Stimulated activated CD4-positive, alpha-beta T cell treated with anti-CD3 and anti-CD28 coated beads, Interleukin-1b, Interleukin-23, amount 100 ng/mL, for 24 hours (primary cell): ENCODE data around the gene LAMA3.

Source experiments
- DNase-seq, 4 experiments: peaks; one replicate each; pipeline ENCODE4 v3.0.0-alpha.2; 2020; ENCODE audit warnings: low read depth in 4 of 4, low spot score in 1 of 4

LAMA3 gene

DNA sequence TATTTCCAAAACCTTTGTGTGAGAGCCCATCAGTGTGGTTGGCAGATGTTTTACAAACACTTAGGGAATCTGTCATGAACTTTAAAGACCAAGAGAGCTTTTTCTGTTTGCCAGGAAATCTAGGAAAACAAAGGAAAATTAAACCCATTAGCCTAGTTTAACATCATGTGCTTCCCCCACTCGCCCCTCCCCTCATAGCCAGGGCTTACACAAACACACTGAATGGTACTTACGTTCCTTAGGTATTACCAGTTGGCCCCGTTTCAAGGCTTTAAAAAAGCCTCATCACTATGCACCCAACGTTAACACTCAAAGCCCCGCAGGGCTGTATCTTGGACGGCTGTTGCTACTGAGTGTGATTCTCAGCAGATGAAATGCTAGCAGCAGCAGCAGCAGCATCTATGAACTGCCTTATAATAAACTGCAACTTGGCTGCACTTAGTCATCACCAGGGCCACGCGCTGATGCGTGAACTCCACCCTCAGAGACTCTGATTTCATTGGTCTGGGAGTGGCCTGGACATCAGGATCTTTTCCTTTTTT is 305.2 kb downstream of the LAMA3 start:
- DNase-seq: no peak

DNA sequence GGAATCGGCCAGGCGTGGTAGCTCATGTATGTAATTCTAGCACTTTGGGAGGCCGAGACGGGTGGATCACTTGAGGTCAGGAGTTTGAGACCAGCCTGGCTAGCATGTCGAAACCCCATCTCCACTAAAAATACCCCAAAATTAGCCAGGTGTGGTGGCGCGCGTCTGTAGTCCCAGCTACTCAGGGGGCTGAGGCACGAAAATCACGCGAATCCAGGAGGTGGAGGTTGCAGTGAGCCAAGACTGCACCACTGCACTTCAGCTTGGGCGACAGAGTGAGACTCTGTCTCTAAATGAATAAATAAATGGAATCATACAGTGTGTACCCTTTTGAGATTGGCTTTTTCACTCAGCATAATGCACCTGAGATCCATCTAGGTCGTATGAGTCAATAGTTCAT is 305.9 kb downstream of the LAMA3 start:
- no peak for DNase-seq

DNA sequence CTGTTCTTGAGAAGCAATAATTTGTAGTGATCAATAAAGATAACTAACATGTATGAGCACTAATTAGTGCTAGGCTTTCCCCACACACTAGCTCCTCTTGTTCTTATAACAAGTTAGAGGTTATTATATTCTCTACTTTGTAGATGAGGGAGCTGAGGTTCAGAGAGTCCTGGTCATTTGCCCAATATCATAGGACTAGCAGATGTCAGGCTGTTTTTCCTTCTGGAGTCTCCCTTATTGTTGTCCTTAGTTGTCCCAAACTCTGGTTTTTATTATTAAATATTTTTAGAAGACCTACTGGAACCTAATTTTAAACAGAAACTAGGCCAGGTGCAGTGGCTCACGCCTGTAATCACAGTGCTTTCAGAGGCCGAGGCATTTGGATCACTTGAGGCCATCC is 308.8 kb downstream of the LAMA3 start:
- no peak for DNase-seq

DNA sequence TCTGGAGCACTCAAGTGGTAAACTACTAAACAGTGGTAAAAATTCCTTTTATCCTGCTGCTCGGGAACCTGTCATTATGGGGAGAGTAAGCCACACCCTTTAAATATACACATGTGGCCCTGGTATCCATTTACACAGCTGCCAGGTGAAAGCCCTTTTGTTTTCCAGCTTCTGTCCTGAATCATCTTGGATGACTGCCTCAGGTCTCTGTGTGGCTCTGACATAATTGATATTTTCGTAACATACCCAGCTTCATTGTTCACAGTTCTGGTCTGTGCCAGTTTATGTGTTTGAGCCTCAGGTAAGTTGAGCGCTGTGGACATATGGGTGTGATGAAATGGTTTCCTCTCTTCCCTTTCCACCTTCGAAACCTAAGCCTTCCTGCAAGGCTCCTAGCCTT is 309.6 kb downstream of the LAMA3 start:
- no peak for DNase-seq

DNA sequence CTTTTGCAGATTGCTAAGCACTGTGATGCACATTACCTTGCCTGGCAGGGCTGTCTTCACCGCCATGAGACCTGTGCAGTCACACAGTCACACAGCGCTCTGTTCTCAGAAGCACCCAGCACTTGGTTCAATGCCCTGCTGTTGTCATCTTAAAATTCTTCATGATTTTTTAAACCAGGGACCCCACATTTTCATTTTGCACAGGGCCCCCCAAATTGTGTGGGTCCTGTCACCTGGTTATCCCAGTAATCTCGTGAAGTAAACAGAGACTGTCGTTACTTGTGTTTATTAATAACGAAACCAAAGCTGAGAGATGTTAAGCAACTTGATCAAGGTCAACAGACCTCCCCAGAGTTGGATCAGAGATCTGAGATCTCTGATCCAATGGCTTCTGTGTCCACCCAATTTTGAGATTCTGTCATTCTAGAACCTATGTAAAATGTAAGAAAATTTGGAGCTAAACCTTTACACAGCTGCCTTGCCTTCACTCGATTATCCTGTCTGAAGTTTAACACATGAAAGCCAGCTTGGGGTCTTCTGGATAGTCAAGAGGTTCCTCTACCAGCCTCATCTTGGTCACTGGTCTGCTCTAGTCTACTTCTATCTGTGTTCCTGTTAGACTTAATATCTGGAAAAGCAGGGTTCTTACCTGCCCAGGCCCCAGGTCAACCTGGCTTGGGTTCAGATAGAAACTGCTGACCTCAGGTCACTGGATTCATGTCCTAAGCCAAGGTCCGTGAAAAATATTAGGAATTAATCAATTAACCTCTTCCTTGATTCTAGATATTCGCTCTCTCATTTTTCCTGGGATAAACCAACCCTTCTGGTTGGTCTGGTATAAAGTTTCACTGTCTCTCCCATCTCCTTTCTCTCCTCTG is 311.6 kb downstream of the LAMA3 start:
- no peak for DNase-seq

DNA sequence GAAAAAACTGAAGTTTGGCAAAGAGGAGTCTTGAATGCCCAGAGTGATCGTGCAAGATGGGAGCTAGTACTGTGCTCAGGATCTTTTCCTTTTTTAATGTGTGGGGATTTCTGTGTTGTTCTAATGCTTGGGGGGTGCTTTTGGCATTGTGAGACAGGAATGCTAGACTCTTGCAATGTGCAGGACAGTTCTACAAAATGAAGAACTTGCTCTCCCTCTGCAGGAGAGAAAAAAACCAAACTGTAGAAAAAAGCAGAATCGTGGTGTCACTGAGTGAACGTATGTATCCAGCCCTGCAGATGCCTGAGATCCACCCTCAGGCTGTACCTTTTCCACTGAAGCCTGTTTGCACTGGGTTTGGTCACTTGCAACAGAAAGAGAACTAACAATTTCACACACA is 313.2 kb downstream of the LAMA3 start:
- no peak for DNase-seq

DNA sequence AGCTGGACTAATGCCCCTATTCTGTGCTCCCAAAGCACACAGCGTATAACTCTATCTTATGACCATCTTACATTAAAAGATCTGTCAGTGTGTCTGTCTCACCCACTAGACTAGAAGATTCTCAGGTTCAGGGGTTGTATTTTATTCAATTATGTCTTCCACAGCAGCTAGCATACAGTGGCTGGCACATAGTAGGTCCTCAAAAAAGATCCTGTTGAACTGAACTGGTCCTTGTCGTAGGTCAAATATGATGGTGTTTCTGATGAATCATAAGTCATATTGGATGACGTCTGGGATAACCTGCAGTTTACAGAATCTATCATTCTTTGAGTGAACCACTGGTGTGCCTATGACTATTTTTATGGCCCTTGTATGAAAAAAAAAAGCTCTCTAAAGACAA is 314.0 kb downstream of the LAMA3 start:
- DNase-seq: no peak

DNA sequence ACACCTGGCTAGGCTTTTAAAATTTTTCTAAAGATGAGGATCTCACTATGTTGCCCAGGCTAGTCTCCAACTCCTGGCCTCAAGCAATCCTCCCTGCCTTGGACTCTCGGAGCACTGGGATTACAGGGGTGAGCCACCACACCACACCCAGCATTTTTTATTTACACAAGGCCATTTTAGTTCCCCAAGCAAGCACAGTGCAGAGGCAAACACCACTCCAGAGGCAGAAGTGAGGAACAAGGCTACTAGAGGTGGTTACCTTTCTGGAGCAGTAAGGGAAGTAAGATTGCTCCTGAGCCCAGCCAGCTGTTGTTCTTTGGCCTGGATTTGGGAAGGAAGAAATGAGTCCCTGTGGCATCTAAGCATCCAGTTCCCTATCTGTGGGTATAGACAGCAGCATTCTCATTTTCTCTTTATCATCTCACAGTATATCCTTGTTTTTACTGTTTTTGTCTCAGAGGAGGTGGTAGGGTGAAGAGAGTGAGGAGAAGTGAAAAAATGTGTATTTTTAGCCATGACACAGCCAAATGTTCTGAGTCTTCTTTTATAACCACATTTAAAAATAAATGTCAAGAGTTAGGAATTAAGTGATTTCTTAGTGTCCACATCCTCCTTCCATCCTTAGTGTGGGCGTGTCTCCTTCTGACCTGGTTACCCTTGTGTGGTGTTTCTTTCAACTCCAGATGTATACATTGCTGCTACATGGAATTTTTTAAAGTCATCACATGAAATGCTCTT is 314.8 kb downstream of the LAMA3 start:
- DNase-seq: no peak
